GM21390 (cell line): ENCODE measurements around the gene SPOUT1.
A peak's percentile ranks its signal among the peaks of the same experiment; 100 is the strongest.
"Not testable (repeated sequence)": the region's sequence is repeated elsewhere in the genome, so short reads cannot be mapped to it uniquely, and the experiment has no call there.

ENCODE experiments used
- ATAC-seq: cut with Tn5 transposase; IDR thresholded peaks from one replicate; pipeline ENCODE4 v1.9.1; 2021; ENCODE audit not compliant: unreplicated experiment

The SPOUT1 gene

DNA sequence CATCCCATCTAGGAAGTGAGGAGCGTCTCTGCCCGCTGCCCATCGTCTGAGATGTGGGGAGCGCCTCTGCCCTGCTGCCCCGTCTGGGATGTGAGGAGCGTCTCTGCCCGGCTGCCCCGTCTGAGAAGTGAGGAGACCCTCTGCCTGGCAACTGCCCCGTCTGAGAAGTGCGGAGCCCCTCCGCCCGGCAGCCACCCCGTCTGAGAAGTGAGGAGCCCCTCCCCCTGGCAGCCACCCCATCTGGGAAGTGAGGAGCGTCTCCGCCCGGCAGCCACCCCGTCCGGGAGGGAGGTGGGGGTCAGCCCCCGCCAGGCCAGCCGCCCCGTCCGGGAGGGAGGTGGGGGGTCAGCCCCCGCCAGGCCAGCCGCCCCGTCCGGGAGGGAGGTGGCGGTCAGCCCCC is 49.5 kb downstream of the SPOUT1 start:
- ATAC-seq = not testable (repeated sequence)

DNA sequence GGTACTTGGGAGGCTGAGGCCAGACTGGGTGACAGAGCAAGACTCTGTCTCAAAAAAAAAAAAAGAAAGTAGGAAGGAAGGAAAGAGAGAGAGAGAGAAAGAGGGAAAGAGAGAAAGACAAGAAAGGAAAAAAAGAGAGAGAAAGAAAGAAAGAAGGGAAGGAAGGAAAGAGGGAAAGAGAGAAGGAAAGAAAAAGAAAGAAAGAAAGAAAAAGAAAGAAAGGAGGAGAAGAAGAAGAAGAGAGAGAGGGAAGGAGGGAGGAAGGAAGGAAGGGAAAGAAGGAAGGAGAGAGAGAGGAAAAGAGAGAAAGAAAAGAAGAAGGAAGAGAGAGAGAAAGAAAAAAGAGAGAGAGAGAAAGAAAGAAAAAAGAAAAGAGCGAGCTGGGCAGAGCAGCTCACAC is 54.8 kb downstream of the SPOUT1 start:
- ATAC-seq = no peak

DNA sequence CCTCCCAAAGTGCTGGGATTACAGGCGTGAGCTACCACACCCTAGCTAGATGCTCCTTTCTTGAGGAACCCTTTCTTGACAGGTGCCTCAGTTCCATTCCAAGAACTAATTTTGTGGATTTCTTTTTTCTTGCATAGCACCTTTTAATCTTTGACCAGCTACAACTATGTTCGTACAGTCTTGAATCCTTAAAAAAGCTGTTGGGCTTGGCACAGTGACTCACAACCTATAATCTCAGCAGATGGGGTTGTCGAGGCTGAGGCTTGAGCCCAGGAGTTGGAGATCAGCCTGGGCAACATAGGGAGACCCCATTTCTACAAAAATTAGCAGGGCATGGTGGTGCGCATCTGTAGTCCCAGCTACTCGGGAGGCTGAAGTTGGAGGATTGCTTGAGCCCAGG is 56.5 kb downstream of the SPOUT1 start:
- ATAC-seq = no peak

DNA sequence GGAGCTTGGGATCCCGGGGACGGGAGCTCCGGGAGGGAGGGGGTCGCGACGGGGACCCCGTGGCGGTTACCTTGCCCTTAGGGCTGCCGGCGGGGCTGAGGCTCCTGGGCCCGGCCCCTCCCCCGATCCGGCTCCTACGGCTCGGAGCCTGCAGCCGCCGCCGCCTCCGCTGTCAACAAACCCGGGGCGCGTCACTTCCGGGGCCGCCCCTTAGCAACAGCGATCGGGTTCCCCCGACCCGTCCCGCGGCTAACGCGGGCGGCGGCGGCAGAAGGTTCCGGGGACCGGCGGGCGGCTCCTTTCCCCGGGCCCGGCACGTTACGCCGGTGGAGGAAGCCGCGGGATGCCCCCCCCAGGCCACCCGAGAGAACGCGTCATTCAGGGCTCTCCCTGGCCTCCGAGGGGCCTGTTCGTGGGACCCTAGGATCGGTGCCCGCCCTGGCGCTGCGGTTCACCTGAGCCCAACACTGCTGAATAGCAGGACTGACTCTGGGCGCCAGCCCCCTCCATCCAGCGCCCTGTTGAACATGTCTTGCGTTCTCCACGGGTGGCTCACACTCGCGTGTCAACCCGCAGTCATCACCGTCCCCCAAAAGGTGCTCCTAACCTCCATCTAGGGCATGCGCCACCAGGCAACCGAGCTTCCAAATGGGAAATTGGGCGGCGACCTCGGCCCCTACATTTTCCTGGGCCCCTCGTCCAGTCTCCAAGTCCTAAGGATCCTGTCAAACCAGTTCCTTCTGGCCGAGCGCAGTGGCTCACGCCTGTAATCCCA is 57.7 kb downstream of the SPOUT1 start, which contains the start of gene ZER1:
Gene ZER1 (minus strand): TSS at position 183 of the 775 bp plus-strand sequence. CDS start 16,362 bp downstream, outside the sequence.
- ATAC-seq = peak; percentile 93

DNA sequence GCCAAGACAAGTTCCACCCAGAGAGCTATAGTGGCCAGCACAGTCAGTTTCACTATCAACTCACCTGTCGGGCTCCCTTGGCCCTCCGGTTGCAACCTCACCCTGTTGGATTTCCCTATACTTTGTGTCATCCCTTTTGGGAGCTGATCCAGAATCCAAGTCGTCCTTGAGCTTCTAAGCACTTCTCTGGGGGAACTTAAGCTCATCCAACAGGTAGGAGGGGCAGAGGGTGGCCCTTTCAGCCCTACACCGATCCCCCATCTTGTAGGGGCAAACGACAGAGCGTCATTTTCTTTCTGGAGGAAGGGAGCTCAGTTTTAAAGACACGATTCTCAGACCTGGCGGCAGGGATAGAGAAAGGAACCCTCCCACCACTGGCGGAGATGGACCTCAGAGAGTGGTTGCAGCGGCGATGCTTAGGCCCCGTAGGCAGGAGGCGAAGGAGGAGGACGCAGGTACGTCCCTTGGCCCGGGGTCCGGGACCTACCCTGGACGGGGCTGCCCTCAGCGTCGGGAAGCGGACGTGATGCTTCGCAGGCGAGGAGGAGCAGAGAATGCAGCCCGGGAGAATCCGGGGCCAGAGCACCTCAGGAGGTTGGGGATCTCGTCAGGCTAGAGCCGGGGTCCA is 58.4 kb downstream of the SPOUT1 start:
- ATAC-seq = peak; percentile 11

DNA sequence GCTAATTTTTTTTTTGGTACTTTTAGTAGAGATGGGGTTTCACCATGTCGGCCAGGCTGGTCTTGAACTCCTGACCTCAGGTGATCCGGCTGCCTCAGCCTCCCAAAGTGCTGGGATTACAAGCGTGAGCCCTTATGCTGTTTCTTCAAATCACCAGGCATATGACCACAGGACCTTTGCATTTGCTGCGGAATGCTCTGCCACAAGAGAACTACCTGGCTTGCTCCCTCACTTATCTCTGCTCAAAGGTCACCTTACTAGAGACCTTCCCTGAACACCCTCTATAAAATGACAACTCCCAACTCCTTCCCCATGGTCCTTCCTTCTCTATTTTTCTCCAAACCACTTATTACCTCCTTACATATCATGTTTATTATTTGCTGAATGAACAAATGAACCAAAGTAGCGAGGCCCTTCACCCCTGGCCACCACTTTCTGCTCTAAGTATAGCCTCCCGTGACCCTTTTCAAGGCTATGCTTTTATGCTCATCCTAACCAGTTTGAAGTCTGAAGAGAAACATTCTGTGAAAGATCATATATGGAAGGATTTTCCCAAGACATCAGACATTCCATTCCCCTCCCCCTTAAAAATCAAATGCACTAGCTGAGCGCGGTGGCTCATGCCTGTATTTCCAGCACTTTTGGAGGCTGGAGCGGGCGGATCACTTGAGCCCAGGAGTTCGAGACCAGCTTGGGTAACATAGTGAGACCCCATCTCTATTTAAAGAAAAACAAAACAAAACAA is 59.1 kb downstream of the SPOUT1 start:
- no peak for ATAC-seq
